ENCODE measurements around the gene LRP8. TPM values are rescaled to one million over a fixed set of nuclear protein-coding genes. Genes with fewer than 3 reads are reported as not detected.

The LRP8 gene
- total RNA-seq, 1 donor from 2014 or later: 8.4 TPM

GRCh38 chr1:53334781-53335180 lies 6.9 kb upstream of the LRP8 start:
- FAIRE-seq (no peak), DNase-seq (ENCODE audit: low read depth) (no peak)
- no peaks in the 10 kb centered on the region for H3K36me3 ChIP-seq (ENCODE audit: control insufficient read depth, insufficient read depth, low read length)
- TF ChIP-seq CTCF (IDR thresholded peaks at IDR 0.05; ENCODE audit: insufficient read depth, low read length, severe bottlenecking): no peak
- H3K27me3 ChIP-seq (ENCODE audit: control insufficient read depth, insufficient read depth, low read length): no peaks in the 10 kb centered on the region
- no peak overlapping the region for H3K4me3 ChIP-seq (ENCODE audit: low read depth, low read length)

GRCh38 chr1:53334312-53334711 lies 6.4 kb upstream of the LRP8 start:
- no peak overlapping the region for H3K4me3 ChIP-seq (ENCODE audit: low read depth, low read length)
- no peaks in the 10 kb centered on the region for H3K27me3 ChIP-seq (ENCODE audit: control insufficient read depth, insufficient read depth, low read length)
- no peak for TF ChIP-seq CTCF (IDR thresholded peaks at IDR 0.05; ENCODE audit: insufficient read depth, low read length, severe bottlenecking)
- no peak for FAIRE-seq
- DNase-seq (ENCODE audit: low read depth): no peak
- H3K36me3 ChIP-seq (ENCODE audit: control insufficient read depth, insufficient read depth, low read length): no peaks in the 10 kb centered on the region

GRCh38 chr1:53332833-53333232 lies 5.0 kb upstream of the LRP8 start:
- Histone ChIP-seq H3K36me3 (ENCODE audit: control insufficient read depth, insufficient read depth, low read length) (no peaks in the 10 kb centered on the region), H3K27me3 (ENCODE audit: control insufficient read depth, insufficient read depth, low read length) (no peaks in the 10 kb centered on the region), H3K4me3 (ENCODE audit: low read depth, low read length) (no peak overlapping the region)
- no peak for TF ChIP-seq CTCF (IDR thresholded peaks at IDR 0.05; ENCODE audit: insufficient read depth, low read length, severe bottlenecking)
- DNase-seq (ENCODE audit: low read depth) (no peak), FAIRE-seq (no peak)

GRCh38 chr1:53332186-53332564 lies 4.3 kb upstream of the LRP8 start:
- Histone ChIP-seq H3K36me3 (ENCODE audit: control insufficient read depth, insufficient read depth, low read length) (no peaks in the 10 kb centered on the region), H3K27me3 (ENCODE audit: control insufficient read depth, insufficient read depth, low read length) (no peaks in the 10 kb centered on the region), H3K4me3 (ENCODE audit: low read depth, low read length) (no peak overlapping the region)
- TF ChIP-seq CTCF (IDR thresholded peaks at IDR 0.05; ENCODE audit: insufficient read depth, low read length, severe bottlenecking): no peak
- DNase-seq (ENCODE audit: low read depth): no peak
- FAIRE-seq: no peak

- no peak for FAIRE-seq
- Histone ChIP-seq H3K4me3 (ENCODE audit: low read depth, low read length) (no peak overlapping the region), H3K36me3 (ENCODE audit: control insufficient read depth, insufficient read depth, low read length) (no peaks in the 10 kb centered on the region), H3K27me3 (ENCODE audit: control insufficient read depth, insufficient read depth, low read length) (no peaks in the 10 kb centered on the region)
- DNase-seq (ENCODE audit: low read depth): no peak
- TF ChIP-seq CTCF (IDR thresholded peaks at IDR 0.05; ENCODE audit: insufficient read depth, low read length, severe bottlenecking): no peak
Measured at GRCh38 chr1:53331446-53332185, 3.7 kb upstream of the LRP8 start.

- no peaks in the 10 kb centered on the region for H3K27me3 ChIP-seq (ENCODE audit: control insufficient read depth, insufficient read depth, low read length)
- no peak for DNase-seq (ENCODE audit: low read depth)
- FAIRE-seq: no peak
Measured at GRCh38 chr1:53330819-53331218, 2.9 kb upstream of the LRP8 start.

More at GRCh38 chr1:53330819-53331218, 2.9 kb upstream of the LRP8 start:
- no peak overlapping the region for H3K4me3 ChIP-seq (ENCODE audit: low read depth, low read length)
- TF ChIP-seq CTCF (IDR thresholded peaks at IDR 0.05; ENCODE audit: insufficient read depth, low read length, severe bottlenecking): no peak
- no peaks in the 10 kb centered on the region for H3K36me3 ChIP-seq (ENCODE audit: control insufficient read depth, insufficient read depth, low read length)

Measured in bronchial epithelial cell (primary cell).